Trophoblast cell (in vitro differentiated cells and primary cell): ENCODE data around the gene MTMR3.

Experiments
- DNase-seq, 2 donors: peaks; one replicate each; pipeline ENCODE4 v3.0.0-alpha.2; 2016
- H2AFZ ChIP-seq: 2 replicates; pipeline ENCODE4 v1.6.1; 2013; ENCODE audit warnings: low read length, moderate library complexity, mild to moderate bottlenecking; ENCODE audit not compliant: insufficient read depth, poor library complexity
- H2AK5ac ChIP-seq: 2 replicates; pipeline ENCODE4 v1.6.1; 2013; ENCODE audit warnings: mild to moderate bottlenecking, low read length
- H2BK120ac ChIP-seq: 2 replicates; pipeline ENCODE4 v1.6.1; 2013; ENCODE audit warnings: low read length, mild to moderate bottlenecking, moderate library complexity; ENCODE audit not compliant: insufficient read depth, poor library complexity
- H2BK12ac ChIP-seq: 2 replicates; pipeline ENCODE4 v1.6.1; 2013; ENCODE audit warnings: mild to moderate bottlenecking, low read length, moderate library complexity
- H2BK5ac ChIP-seq: 2 replicates; pipeline ENCODE4 v1.6.1; 2013; ENCODE audit warnings: low read length, low read depth, moderate library complexity, mild to moderate bottlenecking; ENCODE audit not compliant: poor library complexity
- H3K14ac ChIP-seq: 2 replicates; pipeline ENCODE4 v1.6.1; 2013; ENCODE audit warnings: mild to moderate bottlenecking, low read length
- H3K18ac ChIP-seq: 2 replicates; pipeline ENCODE4 v1.6.1; 2013; ENCODE audit warnings: mild to moderate bottlenecking, low read length
- H3K23ac ChIP-seq: 2 replicates; pipeline ENCODE4 v1.6.1; 2013; ENCODE audit warnings: low read length
- H3K27ac ChIP-seq: 2 replicates; pipeline ENCODE4 v1.5.1; 2013; ENCODE audit warnings: low read depth, mild to moderate bottlenecking, inconsistent platforms, low read length, moderate library complexity
- H3K27me3 ChIP-seq: 2 replicates; pipeline ENCODE4 v1.6.1; 2013; ENCODE audit warnings: inconsistent platforms, mild to moderate bottlenecking, low read length, moderate library complexity; ENCODE audit not compliant: insufficient read depth
- H3K36me3 ChIP-seq, 2 experiments: 1 replicate in 1 of 2; 2 replicates in 1 of 2; pipeline ENCODE4 v1.6.1; 2013; ENCODE audit warnings: low read length in 2 of 2, mild to moderate bottlenecking in 2 of 2, moderate library complexity in 1 of 2; ENCODE audit not compliant: insufficient read depth in 2 of 2, control insufficient read depth in 1 of 2
- H3K4ac ChIP-seq: 2 replicates; pipeline ENCODE4 v1.6.1; 2013; ENCODE audit warnings: low read depth, mild to moderate bottlenecking, low read length, moderate library complexity
- H3K4me1 ChIP-seq, 2 experiments: 1 replicate in 1 of 2; 2 replicates in 1 of 2; pipeline ENCODE4 v1.6.1; 2013; ENCODE audit warnings: low read length in 2 of 2, mild to moderate bottlenecking in 2 of 2, moderate library complexity in 1 of 2; ENCODE audit not compliant: insufficient read depth in 2 of 2, control insufficient read depth in 1 of 2
- H3K4me2 ChIP-seq: 2 replicates; pipeline ENCODE4 v1.6.1; 2013; ENCODE audit warnings: inconsistent platforms, mild to moderate bottlenecking, low read length, moderate library complexity
- H3K4me3 ChIP-seq: 2 replicates; pipeline ENCODE4 v1.5.1; 2013; ENCODE audit warnings: mild to moderate bottlenecking, low read depth, low read length, inconsistent platforms
- H3K79me1 ChIP-seq: one replicate; pipeline ENCODE4 v1.6.1; 2013; ENCODE audit warnings: low read length
- H3K79me2 ChIP-seq: 2 replicates; pipeline ENCODE4 v1.6.1; 2013; ENCODE audit warnings: low read length, mild to moderate bottlenecking; ENCODE audit not compliant: control insufficient read depth, insufficient read depth, poor library complexity
- H3K9ac ChIP-seq: 2 replicates; pipeline ENCODE4 v1.6.1; 2013; ENCODE audit warnings: mild to moderate bottlenecking, low read length
- H3K9me3 ChIP-seq: 2 replicates; pipeline ENCODE4 v1.6.1; 2013; ENCODE audit warnings: low read depth, mild to moderate bottlenecking, control low read depth, inconsistent platforms, low read length; ENCODE audit not compliant: insufficient read depth
- H4K12ac ChIP-seq: 2 replicates; pipeline ENCODE4 v1.6.1; 2013; ENCODE audit warnings: low read depth, mild to moderate bottlenecking, low read length, moderate library complexity
- H4K8ac ChIP-seq: 2 replicates; pipeline ENCODE4 v1.6.1; 2013; ENCODE audit warnings: low read depth, mild to moderate bottlenecking, low read length, moderate library complexity
- H4K91ac ChIP-seq: one replicate; pipeline ENCODE4 v1.6.1; 2013; ENCODE audit warnings: low read depth, mild to moderate bottlenecking, low read length, moderate library complexity
- WGBS: extraction: QIAGEN DNeasy Blood & Tissue Kit; methylation state at CpG from one replicate; pipeline ENCODE4 v1.1.7; 2013; ENCODE audit warnings: missing lambda C conversion rate; ENCODE audit not compliant: insufficient read length, insufficient coverage; ENCODE audit errors: extremely low coverage; 5-methylcytosine and 5-hydroxymethylcytosine counted together

Gene MTMR3

DNA sequence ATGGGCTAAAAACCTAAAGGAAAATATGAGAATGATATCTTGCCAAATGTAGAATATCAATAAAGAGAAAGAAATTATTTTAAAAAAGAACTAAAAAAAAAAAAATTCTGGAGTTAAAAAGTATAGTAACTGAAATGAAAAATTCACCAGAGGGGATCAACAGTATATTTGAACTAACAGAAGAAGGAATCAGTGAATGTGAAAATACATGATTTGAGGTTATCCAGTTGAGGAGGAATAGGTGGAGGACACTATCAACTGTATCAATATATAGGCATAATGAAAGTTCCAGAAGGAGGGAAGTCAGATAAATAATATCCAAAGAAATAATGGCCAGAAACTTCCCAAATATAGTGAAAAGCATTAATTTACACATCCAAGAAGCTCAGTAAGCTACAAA, 181.2 kb downstream of the MTMR3 start:
- Histone ChIP-seq H3K4me2 (no peak overlapping the region), H3K79me2 (no peaks in the 10 kb centered on the region), H3K4me3 (no peak overlapping the region), H2BK120ac (no peak overlapping the region), H2BK12ac (no peak overlapping the region), H2AK5ac (no peak overlapping the region), H4K8ac (no peak overlapping the region), H2BK5ac (no peak overlapping the region), H3K27ac (no peak overlapping the region), H3K36me3 (no peaks in the 10 kb centered on the region), H3K9ac (no peak overlapping the region), H3K27me3 (no peaks in the 10 kb centered on the region), H3K14ac (no peak overlapping the region), H3K9me3 (peaks cover 2% of the 10 kb centered on the region), H3K79me1 (no peaks in the 10 kb centered on the region), H4K91ac (no peak overlapping the region), H3K18ac (no peak overlapping the region), H3K23ac (no peak overlapping the region), H3K4ac (no peak overlapping the region), H2AFZ (no peak overlapping the region), H4K12ac (no peak overlapping the region), H3K4me1 (no peaks in the 10 kb centered on the region)
- no peak for DNase-seq

DNA sequence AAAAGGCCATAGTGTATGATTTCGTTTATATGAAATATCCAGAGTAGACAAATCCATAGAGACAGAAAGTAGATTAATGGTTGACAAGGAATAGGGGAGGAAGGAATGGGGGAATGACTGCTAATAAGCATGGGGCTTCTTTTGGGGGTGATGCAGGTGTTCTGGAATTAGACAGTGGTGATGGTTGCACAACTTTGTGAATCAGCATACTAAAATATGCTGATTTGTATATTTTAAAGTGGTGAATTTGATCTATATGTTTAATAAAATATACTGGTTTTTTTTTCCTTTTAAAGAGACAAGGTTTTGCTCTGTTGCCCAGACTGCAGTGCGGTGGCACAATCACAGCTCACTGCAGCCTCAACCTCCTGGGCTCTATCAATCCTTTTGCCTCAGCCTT, 190.8 kb downstream of the MTMR3 start:
- H4K91ac ChIP-seq: no peak overlapping the region
- H3K79me2 ChIP-seq: no peaks in the 10 kb centered on the region
- H2BK5ac ChIP-seq: no peak overlapping the region
- H3K14ac ChIP-seq: no peak overlapping the region
- H3K27ac ChIP-seq: no peak overlapping the region
- no peak overlapping the region for H4K8ac ChIP-seq
- H3K18ac ChIP-seq: no peak overlapping the region
- no CpG with 5 or more reads among the region's 2 CpGs for WGBS
- no peak overlapping the region for H2AK5ac ChIP-seq
- H3K36me3 ChIP-seq: no peaks in the 10 kb centered on the region
- H3K79me1 ChIP-seq: no peaks in the 10 kb centered on the region
- H2AFZ ChIP-seq: no peak overlapping the region
- no peak overlapping the region for H2BK120ac ChIP-seq
- H2BK12ac ChIP-seq: no peak overlapping the region
- no peaks in the 10 kb centered on the region for H3K9me3 ChIP-seq
- no peak for DNase-seq
- H3K27me3 ChIP-seq: no peaks in the 10 kb centered on the region
- H3K4me2 ChIP-seq: no peak overlapping the region
- H3K4ac ChIP-seq: no peak overlapping the region
- no peak overlapping the region for H3K9ac ChIP-seq
- no peak overlapping the region for H4K12ac ChIP-seq
- H3K4me3 ChIP-seq: no peak overlapping the region
- no peaks in the 10 kb centered on the region for H3K4me1 ChIP-seq
- no peak overlapping the region for H3K23ac ChIP-seq

DNA sequence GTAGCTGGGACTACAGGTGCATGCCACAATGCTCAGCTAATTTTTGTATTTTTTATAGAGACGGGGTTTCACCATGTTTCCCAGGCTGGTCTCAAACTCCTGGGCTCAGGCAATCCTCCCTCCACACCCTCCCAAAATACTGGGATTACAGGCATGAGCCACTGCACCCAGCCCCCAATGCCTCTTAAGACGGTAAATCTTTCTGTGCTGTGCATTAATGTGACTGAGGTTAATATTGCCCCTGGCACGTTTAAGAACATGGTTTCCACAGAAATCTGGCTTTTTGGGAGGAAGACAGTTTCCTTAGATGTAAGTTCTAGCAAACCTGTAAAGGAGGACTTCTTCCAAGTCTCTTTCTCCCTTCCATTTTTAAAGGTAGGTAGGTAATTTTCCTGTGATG, 191.2 kb downstream of the MTMR3 start:
- DNase-seq: no peak
- Histone ChIP-seq H2BK120ac (no peak overlapping the region), H3K14ac (no peak overlapping the region), H3K4me1 (no peaks in the 10 kb centered on the region), H3K4ac (no peak overlapping the region), H3K36me3 (no peaks in the 10 kb centered on the region), H2BK5ac (no peak overlapping the region), H3K9me3 (no peaks in the 10 kb centered on the region), H3K9ac (no peak overlapping the region), H2BK12ac (no peak overlapping the region), H3K27ac (no peak overlapping the region), H4K12ac (no peak overlapping the region), H3K27me3 (no peaks in the 10 kb centered on the region), H3K4me3 (no peak overlapping the region), H3K79me2 (no peaks in the 10 kb centered on the region), H3K4me2 (no peak overlapping the region), H3K23ac (no peak overlapping the region), H4K8ac (no peak overlapping the region), H3K18ac (no peak overlapping the region), H2AFZ (no peak overlapping the region), H4K91ac (no peak overlapping the region), H3K79me1 (no peaks in the 10 kb centered on the region), H2AK5ac (no peak overlapping the region)
- WGBS: no CpG with 5 or more reads among the region's 3 CpGs

DNA sequence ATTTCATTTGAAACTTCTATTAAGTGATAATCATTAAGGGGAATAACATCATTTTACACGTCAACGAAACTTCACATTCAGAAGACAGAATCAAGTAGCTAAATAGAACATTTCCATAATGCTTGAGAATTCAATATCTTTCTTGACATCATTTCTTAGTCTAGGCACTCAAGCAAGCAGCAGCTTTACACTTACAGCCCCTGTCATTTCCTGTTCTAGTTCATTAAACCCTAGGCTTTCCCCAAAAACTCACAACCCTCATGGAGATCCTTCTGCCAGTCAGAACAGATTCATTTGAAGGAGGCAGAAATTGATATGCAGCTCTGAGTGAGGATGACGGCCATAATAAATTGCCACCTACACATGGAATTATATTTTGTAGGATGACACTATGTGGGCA, 192.0 kb downstream of the MTMR3 start:
- no peak for DNase-seq
- H3K79me1 ChIP-seq: peaks cover 2% of the 10 kb centered on the region
- no peak overlapping the region for H2AK5ac ChIP-seq
- H2AFZ ChIP-seq: no peak overlapping the region
- no peak overlapping the region for H2BK12ac ChIP-seq
- no peak overlapping the region for H3K18ac ChIP-seq
- H4K12ac ChIP-seq: no peak overlapping the region
- WGBS: no CpG with 5 or more reads among the region's 3 CpGs
- no peaks in the 10 kb centered on the region for H3K36me3 ChIP-seq
- no peak overlapping the region for H3K4ac ChIP-seq
- no peak overlapping the region for H2BK5ac ChIP-seq
- no peak overlapping the region for H3K23ac ChIP-seq
- no peak overlapping the region for H4K8ac ChIP-seq
- H2BK120ac ChIP-seq: no peak overlapping the region
- H3K4me3 ChIP-seq: no peak overlapping the region
- H3K9me3 ChIP-seq: peaks cover 2% of the 10 kb centered on the region
- no peak overlapping the region for H3K14ac ChIP-seq
- no peak overlapping the region for H4K91ac ChIP-seq
- no peaks in the 10 kb centered on the region for H3K27me3 ChIP-seq
- H3K79me2 ChIP-seq: no peaks in the 10 kb centered on the region
- no peak overlapping the region for H3K4me2 ChIP-seq
- H3K9ac ChIP-seq: no peak overlapping the region
- no peak overlapping the region for H3K27ac ChIP-seq
- no peaks in the 10 kb centered on the region for H3K4me1 ChIP-seq
